ENCODE measurements around the gene MSRB3.

Gene MSRB3

DNA sequence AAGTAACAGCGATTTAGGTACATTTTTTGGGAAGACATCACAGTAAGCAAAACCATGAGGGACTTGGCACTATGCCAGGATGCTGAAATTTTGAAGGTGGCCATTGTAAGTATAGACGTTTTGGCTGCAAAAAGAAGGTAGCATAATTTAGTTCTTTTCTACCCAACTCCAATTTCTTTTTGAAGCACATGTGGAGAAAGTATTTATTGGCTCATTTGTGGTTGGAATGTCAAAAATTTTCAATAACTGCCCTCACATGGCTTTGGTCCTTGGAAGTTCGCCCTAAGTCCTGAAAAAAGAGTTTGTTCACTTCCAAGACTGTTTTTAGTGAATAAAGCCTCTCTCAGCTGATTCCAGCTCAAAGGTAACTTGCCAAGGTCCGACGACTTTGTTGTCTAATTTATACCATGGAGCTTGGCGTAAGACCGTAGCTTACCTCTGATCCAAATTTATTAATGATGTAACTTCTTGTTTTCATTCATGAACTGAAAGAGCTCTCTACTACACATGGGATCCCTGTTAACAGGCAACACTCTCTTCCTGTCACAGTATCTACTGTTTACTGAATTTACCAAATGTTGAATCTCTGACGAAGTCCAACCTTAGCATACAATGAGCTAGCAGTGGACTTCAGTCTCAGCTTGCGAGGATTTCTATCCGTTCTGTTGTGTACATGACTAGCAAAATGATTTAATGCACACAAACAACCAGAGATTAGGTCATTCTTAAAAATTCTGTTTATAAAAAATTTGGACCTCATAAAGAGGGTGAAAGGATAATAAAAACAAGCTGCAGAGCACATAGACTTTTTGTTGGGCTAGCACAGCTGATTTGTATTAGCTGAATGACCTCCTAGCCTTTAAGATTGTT lies 49.0 kb downstream of the MSRB3 start:
- DNase-seq: no peak

DNA sequence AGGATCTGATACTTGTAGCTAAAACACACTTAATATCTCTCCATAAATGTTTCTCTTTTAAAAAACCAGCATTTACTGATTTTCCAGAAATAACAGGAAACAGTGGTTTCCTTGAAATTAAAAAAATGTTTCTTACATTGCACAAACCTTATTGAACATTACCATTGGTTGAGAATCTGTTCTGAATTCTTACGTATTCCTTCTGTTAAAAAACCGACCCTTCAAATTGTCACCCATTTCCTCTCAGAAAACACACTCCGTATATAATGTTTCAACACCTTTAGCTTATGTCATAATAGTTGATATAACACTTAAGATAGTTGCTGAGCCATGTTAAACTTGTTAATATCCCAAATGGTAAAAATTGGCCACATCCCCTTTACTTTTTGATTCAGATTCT lies 51.2 kb downstream of the MSRB3 start:
- no peak for DNase-seq

DNA sequence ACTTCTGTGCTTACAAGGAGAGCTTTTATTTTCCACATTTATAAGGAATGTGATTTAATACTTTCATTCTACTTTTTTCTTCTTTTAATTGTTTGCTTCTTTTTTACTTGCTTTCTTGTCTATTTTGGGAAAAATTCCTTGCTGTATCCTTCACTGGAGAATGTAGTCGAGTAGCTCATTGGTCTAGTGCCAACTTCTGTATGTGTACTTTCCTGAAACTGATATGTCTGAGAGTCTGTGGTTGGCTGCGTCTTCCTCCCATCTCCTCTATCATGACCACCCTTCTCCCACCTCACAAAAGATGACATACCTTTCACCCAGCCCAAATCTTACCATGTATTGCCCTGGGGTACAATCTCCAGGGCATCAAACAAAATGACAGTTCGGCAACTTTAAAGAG lies 51.8 kb downstream of the MSRB3 start:
- DNase-seq: no peak

DNA sequence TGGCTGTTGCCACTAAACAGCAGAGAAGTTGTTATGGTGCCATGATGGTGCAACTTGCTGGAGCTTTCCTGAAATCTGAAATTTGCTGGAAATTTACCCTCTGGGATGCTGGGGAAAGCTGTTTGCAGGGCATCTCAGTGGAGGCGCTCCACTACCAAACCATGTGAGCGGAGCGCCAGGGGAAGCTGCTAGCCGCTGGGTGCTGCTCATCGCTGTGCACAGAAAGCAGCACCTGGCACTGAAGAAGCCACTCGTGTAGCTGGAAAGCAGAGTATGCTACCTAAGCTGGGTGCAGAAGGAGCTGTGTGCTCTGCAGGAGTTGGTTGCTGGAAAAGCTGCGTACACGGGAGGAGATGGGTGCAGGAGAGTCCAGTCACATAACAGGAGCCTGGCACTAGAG lies 53.0 kb downstream of the MSRB3 start:
- no peak for DNase-seq

DNA sequence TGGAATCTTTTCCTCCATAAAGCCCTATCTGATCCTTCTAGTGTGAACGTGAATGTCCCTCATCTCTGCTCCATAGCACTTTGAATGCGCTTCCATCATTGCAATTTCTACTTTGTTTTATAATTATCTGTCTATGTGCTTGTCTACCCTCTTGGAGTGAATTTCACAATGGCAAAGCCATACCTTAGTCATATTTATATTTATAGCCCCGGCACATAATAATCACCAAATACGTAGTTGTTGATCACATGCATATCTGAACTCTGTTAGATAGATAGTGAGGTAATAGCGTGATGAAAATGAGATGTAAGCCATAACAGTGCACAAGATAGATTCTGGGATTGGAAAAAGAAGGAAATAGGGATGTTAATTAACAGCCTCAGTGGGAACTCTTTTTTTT lies 55.2 kb downstream of the MSRB3 start:
- no peak for DNase-seq

DNA sequence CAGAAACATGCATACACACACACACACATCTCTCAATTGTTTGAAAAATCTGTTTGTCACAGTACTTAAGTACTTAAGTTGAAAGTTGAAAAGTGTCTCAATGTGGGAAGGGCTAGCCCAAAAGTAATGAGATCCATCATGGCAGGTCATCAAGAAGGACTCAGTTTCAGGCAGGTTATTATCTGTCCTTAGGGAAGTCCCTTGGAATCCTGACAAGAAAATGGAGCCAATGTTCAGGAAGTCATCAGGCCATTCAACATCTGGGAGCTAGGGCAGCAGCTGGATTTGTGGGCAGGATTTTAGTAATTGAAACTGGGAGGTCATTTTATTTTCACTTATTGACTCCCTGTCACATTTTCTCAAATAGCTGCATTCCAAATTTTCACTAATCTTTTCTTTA lies 56.0 kb downstream of the MSRB3 start:
- no peak for DNase-seq

DNA sequence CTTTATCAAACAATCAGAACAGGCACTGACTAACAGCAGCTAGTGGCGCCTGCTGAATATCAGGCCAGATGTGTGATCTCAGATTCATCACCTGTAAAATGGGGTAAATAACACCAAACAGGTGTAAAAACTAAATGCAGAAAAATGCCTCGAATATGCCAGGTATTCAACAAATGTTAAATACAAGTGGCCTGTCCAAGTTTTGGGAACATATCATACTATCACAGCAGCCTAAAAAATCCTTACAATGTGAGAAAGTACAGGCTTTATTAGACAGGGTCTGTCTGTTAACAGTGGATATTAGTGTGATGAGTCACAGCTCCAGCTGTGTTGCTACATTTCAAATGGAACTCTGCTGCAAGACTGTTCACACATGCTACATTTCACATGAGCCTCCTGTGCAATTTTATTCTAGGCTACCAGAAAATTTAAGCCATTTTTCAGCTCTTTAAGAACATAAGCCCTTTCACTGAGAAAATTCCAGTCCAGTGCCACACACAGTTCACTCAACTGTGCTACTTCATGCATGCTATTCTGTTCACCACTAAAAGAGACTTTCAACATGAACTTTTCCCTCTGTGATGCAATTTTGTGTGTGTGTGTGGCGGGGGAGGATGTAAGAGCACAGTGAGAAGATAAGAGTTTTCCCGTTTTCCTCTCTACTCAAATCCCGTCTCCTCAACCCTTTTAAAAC lies 56.7 kb downstream of the MSRB3 start:
- DNase-seq: no peak

DNA sequence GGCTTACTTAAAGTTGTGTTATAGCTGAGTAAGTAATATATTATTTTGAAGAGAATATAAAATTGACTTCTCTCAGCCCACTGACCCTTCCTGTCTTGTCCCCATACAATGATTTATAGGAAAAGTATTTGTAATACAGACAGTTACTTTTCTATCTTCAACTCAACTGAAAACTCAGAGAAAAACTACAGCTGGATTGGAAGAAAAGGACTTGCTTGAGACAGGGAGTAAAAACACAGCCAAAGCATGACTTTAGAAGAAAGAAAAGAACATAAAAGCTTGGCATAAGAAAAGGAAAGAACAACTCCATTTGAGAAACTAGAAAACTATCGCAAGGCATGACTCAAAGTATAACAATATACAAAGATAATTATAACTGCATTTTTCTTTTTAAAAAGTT lies 57.5 kb downstream of the MSRB3 start:
- no peak for DNase-seq

DNA sequence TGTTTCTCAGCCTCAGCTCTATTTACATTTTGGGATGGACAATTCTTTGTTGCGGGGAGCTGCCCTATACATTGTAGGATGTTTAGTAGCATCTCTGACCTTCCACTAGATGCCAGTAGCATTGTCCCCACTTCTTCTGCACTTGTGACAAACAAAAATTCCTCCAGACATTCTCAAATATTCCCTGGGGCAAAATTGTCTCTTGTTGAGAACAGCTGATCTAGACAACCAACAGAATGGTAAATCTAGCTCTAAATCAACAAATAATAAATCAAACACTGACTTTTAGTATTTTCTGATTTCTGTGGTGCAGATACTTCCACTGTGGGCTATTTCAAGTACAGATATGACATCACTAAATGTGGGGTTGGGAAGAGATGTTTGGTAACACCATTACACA lies 60.7 kb downstream of the MSRB3 start:
- DNase-seq: no peak

DNA sequence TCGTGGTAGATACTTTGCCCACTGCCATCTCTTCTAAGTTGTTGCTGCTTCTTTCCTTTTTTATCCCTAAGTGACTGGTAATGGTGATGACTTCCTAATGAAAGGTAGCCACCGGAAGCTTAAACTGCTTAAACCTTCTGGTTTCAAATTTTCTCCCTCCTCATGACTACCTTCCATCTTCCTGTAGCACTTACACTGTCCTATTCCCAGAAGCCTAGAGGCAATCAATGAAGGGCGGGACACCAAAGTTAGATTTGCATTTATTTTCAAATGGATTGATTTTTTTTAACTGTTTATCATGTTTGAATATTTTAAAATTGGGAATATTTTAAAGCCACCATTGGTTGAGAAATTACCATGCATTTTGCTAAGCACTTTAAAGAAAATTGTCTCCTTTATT lies 64.7 kb downstream of the MSRB3 start:
- no peak for DNase-seq

DNA sequence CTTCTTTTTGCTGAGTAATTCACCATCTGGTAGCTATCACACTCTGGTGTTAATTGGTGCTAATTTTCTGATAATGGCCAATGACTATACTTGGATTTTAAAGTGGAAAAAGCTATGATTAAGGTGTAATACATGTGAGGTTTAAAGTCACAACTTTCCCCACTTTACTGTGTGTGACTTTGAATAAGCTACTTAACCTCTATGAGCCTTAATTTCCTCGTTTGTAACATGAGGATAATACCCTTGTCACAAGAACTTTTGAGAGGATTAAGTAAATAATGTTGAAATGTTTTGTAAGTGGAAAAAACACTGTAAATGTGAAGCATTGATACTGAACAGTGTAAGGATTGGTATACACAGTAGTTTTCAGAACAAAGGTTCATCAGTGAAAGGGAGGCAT lies 65.3 kb downstream of the MSRB3 start:
- no peak for DNase-seq

DNA sequence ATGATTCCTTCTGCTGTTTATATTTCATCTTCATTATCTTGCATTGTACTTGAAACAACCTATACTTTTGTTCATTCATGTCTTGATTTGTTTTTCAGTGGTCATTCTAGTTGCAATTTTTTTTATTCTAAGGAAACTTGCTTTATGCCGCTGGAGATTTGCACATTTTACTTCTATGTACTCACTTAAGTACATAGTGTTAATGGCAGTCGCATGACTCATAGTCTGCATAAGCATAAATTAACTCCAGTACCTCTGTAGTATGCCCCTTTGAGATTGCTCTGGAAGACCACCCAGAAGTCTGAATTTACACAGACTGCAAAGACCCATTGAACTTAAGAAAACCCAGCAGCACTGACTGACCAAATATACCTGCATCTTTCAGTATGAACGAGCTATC lies 77.0 kb downstream of the MSRB3 start:
- no peak for DNase-seq

DNA sequence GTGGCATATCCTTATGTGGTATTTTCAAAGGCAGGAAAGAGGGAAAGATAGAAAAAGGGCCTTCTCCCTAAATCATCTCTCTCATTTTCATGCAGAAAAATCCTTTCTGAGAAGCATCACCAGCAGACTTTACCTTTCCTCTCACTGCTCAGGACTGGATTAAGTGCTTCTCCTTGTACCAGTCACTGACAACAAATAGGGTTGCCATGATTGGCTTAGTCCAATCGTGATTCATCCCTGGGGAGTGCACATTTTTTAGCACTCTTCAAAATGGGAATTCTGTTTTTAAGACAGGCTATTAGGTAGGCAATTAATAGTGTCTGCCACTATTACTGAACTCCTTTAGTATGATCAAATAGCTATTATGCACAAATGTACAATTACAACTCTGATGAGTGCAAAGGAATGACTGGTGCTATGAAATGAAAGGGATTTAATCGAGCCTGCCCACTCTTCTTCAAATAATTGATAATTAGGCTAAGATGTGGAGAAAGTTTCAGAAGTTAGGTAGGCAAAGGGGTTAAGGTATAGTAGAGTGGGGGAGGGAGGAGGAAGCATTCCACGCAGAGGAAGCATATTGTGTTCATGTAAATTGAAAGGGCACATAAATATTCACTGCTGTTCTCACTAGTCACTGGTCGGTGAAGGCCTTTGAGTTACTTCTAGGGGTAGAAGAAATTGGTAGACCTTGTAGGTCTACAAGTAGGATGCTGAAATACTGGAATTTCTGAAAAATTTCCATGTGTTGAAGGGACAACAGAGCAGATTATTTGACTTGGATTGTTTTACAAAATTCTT lies 84.0 kb downstream of the MSRB3 start:
- DNase-seq: no peak

DNA sequence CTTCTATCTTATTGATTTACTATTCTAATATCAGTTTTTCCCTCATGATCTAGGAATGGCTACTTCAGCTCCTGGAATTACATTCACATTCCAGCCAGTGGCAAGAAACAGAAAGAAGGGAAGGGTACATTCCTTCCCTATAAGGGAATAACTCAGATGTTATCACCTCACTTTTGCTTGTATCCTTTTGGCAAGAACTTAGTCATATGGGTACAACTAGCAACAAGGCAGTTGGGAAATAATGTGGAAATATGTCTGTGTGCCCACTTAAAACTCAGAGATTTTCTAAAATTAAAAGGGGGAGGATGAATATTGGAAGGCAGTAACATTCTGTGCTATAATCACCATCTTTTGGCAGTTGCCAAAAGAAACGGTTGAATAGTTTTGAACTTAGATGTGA lies 85.6 kb downstream of the MSRB3 start:
- no peak for DNase-seq

DNA sequence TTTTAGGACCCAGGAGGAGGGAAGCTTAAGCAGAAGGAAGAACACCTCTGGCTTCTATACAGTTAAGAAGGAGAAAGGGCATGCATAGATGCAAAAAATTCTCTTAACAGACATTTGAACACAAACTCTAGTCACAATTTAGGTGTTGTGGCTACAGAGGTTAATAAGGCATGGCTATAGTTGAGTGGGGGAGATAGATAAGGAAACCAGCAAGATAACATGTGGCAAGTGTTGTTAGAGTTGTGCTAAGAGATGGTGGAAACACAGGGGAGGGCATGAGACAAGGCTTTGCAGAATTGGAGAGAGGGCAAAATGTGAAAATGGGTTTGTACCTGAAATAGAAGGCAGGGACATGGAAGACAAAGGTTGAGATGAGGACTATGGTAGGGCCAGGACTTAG lies 88.9 kb downstream of the MSRB3 start:
- no peak for DNase-seq

DNA sequence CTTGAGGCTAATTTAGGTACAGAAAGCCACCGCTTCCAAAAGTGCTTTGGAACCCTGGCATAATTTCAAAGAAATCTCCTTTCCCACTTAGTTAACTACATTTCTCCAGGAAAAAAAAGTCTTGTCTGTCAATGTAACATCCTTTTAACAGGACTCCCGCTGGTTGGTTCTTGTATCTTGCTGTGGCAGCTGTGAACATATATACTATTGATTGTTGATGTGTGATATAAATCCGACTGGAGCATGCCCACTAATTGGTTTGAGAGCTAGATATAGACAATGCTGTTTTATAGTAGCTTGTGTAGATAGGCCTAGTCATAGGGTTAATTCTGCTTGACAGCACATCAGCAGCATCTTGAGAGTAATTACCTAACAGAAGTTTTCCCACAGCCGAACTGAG lies 89.6 kb downstream of the MSRB3 start:
- DNase-seq: no peak

DNA sequence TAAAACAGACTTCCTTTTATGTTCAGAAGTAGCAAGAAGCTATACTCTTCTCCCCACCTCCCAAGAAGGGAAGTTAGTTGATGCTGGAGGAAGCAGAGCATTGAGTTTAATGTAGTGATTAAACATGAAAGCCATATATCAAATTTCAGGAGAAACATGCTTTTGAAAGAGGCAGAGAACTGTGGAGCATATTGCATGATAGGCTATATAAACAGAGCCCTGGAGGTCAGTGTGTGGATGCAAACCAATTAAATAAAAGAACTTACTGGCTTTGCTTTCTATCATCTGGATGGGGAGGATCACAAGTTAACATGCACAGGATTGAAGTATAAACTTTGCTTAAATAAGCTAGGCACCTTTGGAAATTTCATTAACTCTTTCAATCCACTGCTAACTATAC lies 94.1 kb downstream of the MSRB3 start:
- DNase-seq: no peak

DNA sequence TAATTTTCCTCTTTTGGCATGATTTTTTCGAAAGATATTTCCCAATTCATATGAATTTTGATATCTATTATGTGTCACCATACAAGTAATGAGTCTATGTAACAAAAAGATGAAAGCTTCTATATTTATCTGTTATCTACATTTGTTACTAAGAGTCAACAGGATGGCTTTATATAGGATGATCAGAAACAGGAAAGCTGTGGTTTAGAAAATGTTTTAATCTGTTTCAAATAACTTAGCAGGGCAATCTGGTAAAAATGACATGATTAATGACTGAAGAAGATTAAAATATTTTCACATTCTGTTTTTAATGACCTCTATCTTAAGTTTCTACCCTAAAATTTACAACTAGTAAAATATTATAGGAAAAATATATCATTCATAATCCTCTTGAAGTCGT lies 105.8 kb downstream of the MSRB3 start:
- DNase-seq: no peak

DNA sequence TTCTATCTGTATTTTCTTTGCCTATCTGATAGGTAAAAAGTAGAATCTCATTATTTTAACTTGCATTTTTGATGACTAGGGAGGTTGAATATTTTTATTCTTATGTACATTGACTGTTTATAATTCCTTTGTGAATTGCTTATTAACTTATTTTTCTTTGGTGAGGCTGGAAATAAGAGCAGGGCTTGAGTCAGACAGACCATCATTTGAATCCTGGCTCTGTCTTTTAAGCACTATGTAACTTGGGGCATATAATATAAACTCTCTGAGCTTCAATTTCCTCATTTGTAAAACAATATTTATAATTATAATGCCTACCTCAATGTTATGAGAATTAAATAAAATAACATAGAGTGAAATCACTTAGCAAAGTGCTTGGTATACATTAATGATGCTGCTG lies 108.9 kb downstream of the MSRB3 start:
- no peak for DNase-seq

DNA sequence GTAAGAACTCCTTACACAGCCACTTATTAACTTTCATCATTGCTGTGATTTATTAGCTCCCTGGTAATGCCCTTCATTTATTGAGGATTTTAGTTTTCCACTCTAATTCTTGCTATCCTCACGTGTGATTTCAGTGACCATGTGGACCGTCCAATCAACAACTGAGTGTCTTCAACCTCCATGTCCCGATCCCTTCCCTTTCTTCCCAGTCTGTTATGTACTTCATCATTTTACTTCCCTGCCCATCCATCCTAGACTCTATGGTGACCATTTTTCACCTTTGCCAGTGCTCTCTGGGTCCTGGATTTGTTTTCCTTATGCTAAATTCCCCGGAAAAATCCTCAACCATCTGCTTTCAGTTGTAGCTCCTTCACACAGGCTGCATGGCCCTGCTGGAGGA lies 111.0 kb downstream of the MSRB3 start:
- DNase-seq: no peak

DNA sequence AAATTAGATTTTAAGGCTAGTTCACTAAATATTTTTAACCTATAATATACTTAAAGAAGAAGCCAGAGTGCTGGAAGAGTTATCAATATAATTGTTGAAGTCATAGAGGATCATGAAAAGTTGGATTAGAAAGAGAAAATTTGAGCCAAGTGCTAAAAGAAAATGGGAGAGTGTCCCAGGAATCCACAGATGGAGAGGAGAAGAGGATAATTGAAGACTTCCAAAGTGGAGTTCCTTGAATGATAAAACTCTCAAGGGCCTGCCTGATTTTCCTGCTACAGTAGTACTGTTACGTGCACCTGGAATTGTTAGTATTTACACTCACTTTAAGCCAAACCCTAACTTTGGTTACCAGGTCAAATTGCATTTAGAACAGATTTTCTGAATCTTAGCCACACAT lies 113.2 kb downstream of the MSRB3 start:
- DNase-seq: no peak

DNA sequence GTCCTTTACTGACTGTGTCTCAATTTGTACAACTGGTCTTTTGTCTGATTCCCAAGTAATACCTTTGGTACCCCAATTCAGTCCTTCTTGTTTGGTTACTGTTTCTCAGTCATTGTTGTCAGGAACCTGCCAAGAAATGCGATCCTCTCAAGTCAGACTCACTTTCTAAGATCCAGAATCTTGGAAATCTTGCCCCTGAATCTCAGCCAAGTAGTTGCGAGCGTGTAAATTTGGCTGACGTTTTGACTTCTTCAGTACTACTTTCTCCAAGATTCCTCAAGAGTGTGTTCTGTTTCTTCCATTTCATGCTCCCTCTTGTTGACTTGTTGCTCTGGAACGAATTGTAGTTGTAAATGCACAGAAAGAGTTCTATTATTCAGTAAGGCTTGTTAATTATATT lies 114.0 kb downstream of the MSRB3 start:
- DNase-seq: no peak

DNA sequence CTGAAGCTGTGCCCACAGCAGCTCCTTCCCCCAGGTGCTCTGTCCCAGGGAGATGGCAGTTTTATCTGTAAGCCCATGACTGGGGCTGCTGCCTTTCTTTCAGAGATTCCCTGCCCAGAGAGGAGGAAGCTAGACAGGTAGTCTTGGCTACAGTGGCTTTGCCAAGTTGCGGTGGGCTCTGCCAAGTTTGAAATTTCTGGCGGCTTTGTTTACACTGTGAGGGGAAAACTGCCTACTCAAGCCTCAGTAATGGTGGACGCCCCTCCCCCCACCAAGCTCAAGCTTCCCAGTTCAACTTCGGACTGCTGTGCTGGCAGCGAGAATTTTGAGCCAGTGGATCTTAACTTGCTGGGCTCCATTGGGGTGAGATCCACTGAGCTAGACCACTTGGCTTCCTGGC lies 124.7 kb downstream of the MSRB3 start:
- no peak for DNase-seq
